CD4-positive, alpha-beta T cell (primary cell): ENCODE data around the gene OR1B1. TPM values are rescaled to one million over a fixed set of nuclear protein-coding genes. Genes with fewer than 3 reads are reported as not detected.

Experiments used
- ATAC-seq: fragments of 200-7000 bp; cut with Tn5 transposase; one replicate; pipeline ENCODE4 v1.10.0; 2022; ENCODE audit warnings: mild to moderate bottlenecking; ENCODE audit not compliant: poor library complexity
- CTCF ChIA-PET: fragments of 350-600 bp; sonication (Branson Sonifier 250); formaldehyde crosslinking; loops from one replicate; lab custom pipeline; 2021; ENCODE audit warnings: antibody characterized with exemption, inconsistent platforms; lab: Charles Lee
- POLR2A ChIA-PET: fragments of 350-600 bp; sonication (Branson Sonifier 250); formaldehyde crosslinking; loops from one replicate; lab custom pipeline; 2021; ENCODE audit warnings: antibody characterized with exemption, inconsistent platforms; lab: Charles Lee
- DNase-seq, 14 experiments: peaks; one replicate each; pipeline ENCODE4 v3.0.0-alpha.2; 2013 to 2020; ENCODE audit warnings: mixed read lengths in 2 of 14
- H3K27ac ChIP-seq, 2 donors: one replicate each; pipeline versions ENCODE4 v1.5.1 to v1.7.0; 2013; ENCODE audit warnings: low read length in 2 of 2, low read depth in 1 of 2, mild to moderate bottlenecking in 1 of 2
- H3K27me3 ChIP-seq, 2 experiments: 1 replicate in 1 of 2; 2 replicates in 1 of 2; pipeline versions ENCODE4 v1.6.1 to v1.7.0; 2013; ENCODE audit warnings: low read length in 2 of 2, control low read depth in 1 of 2, mild to moderate bottlenecking in 1 of 2, moderate library complexity in 1 of 2; ENCODE audit not compliant: insufficient read depth in 2 of 2, control insufficient read depth in 1 of 2
- H3K36me3 ChIP-seq: one replicate; pipeline ENCODE4 v1.6.1; 2013; ENCODE audit warnings: low read length, control low read depth; ENCODE audit not compliant: insufficient read depth
- H3K4me1 ChIP-seq: one replicate; pipeline ENCODE4 v1.6.1; 2013; ENCODE audit warnings: low read length, control low read depth; ENCODE audit not compliant: insufficient read depth
- H3K4me3 ChIP-seq: one replicate; pipeline ENCODE4 v1.5.1; 2013; ENCODE audit warnings: mild to moderate bottlenecking, low read length, moderate library complexity
- H3K9me3 ChIP-seq, 2 experiments: 1 replicate in 1 of 2; 2 replicates in 1 of 2; pipeline versions ENCODE4 v1.6.1 to v1.7.0; 2013; ENCODE audit warnings: low read length in 2 of 2, mild to moderate bottlenecking in 2 of 2, control low read depth in 1 of 2, moderate library complexity in 1 of 2; ENCODE audit not compliant: control insufficient read depth in 1 of 2, insufficient read depth in 1 of 2
- H3K27ac Mint-ChIP-seq: one replicate; pipeline ENCODE4 v1.8.0; 2020; ENCODE audit warnings: mixed read lengths
- H3K27me3 Mint-ChIP-seq: one replicate; pipeline ENCODE4 v1.8.0; 2021; ENCODE audit warnings: mixed read lengths
- H3K36me3 Mint-ChIP-seq: one replicate; pipeline ENCODE4 v1.8.0; 2021; ENCODE audit warnings: low read depth, mixed read lengths
- H3K4me1 Mint-ChIP-seq: one replicate; pipeline ENCODE4 v1.8.0; 2021; ENCODE audit warnings: low read depth, mixed read lengths
- H3K4me3 Mint-ChIP-seq: one replicate; pipeline ENCODE4 v1.8.0; 2020; ENCODE audit warnings: mild to moderate bottlenecking, mixed read lengths
- H3K9me3 Mint-ChIP-seq: one replicate; pipeline ENCODE4 v1.8.0; 2020; ENCODE audit warnings: mixed read lengths
- CTCF ChIP-seq: fragments of 200-600 bp; IDR thresholded peaks from one replicate; pipeline ENCODE4 v1.8.0; 2022; ENCODE audit warnings: antibody characterized with exemption, mild to moderate bottlenecking
- intact Hi-C, 2 experiments: fragments of 100-400 bp; cut with DNase I in 1 of 2; cut with micrococcal nuclease in 1 of 2; formaldehyde crosslinking; loops; one replicate each; pipeline versions ENCODE4 v1.15.1 to v1.9.0; 2023 to 2025; cut with DNase I, micrococcal nuclease
- total RNA-seq, 174 experiments: library from RNA in 2 of 174; stranded (reverse) in 2 of 174; gene quantifications; one replicate each; pipeline ENCODE4 v1.2.3 and lab custom pipeline; 2021 to 2026

Gene OR1B1
- total RNA-seq, 2 experiments from 2014 or later, result not detected

GRCh38 chr9:122642226-122642625 lies 15.2 kb downstream of the OR1B1 start:
- H3K27me3 ChIP-seq, result no peaks in the 10 kb centered on the region
- H3K36me3 ChIP-seq, result no peaks in the 10 kb centered on the region
- H3K4me1 ChIP-seq, result no peaks in the 10 kb centered on the region
- no peak for TF ChIP-seq CTCF
- intact Hi-C loops, result no loop called here
- peaks cover 9% of the 10 kb centered on the region for H3K27me3 Mint-ChIP-seq
- H3K4me1 Mint-ChIP-seq, result no peaks in the 10 kb centered on the region
- no peak overlapping the region for H3K27ac ChIP-seq
- H3K36me3 Mint-ChIP-seq, result no peaks in the 10 kb centered on the region
- no peak overlapping the region for H3K4me3 Mint-ChIP-seq
- no peak for DNase-seq
- POLR2A ChIA-PET, result no interaction called here
- CTCF ChIA-PET, result no interaction called here
- H3K9me3 ChIP-seq, result peaks cover 5 to 15% of the 10 kb centered on the region in 2 experiments
- no peak overlapping the region for H3K4me3 ChIP-seq
- no peak for ATAC-seq
- peaks cover 13% of the 10 kb centered on the region for H3K9me3 Mint-ChIP-seq
- no peak overlapping the region for H3K27ac Mint-ChIP-seq

GRCh38 chr9:122619996-122620395 lies 37.4 kb downstream of the OR1B1 start:
- Mint-ChIP-seq H3K27ac (no peak overlapping the region), H3K4me1 (no peaks in the 10 kb centered on the region), H3K4me3 (no peak overlapping the region), H3K36me3 (no peaks in the 10 kb centered on the region), H3K27me3 (peaks cover 31% of the 10 kb centered on the region), H3K9me3 (no peaks in the 10 kb centered on the region)
- DNase-seq (no peak), ATAC-seq (no peak)
- intact Hi-C loops, result no loop called here
- ChIA-PET POLR2A (no interaction called here), CTCF (no interaction called here)
- no peak for TF ChIP-seq CTCF
- Histone ChIP-seq H3K4me1 (no peaks in the 10 kb centered on the region), H3K27me3 (peaks cover 0 to 2% of the 10 kb centered on the region in 2 experiments), H3K9me3 (no peaks in the 10 kb centered on the region), H3K4me3 (no peak overlapping the region), H3K27ac (no peak overlapping the region), H3K36me3 (no peaks in the 10 kb centered on the region)

- CTCF ChIA-PET, result no interaction called here
- POLR2A ChIA-PET, result no interaction called here
- intact Hi-C loops, result no loop called here
- DNase-seq (no peak), ATAC-seq (no peak)
- no peaks in the 10 kb centered on the region for H3K4me1 Mint-ChIP-seq
- peaks cover 23% of the 10 kb centered on the region for H3K27me3 Mint-ChIP-seq
- H3K9me3 Mint-ChIP-seq, result no peaks in the 10 kb centered on the region
- H3K36me3 Mint-ChIP-seq, result no peaks in the 10 kb centered on the region
- Histone ChIP-seq H3K9me3 (peaks cover 0 to 3% of the 10 kb centered on the region in 2 experiments), H3K27ac (no peak within 1 kb of the TSS), H3K27me3 (peaks cover 0 to 3% of the 10 kb centered on the region in 2 experiments), H3K4me1 (no peaks in the 10 kb centered on the region), H3K4me3 (no peak within 1 kb of the TSS), H3K36me3 (no peaks in the 10 kb centered on the region)
- H3K4me3 Mint-ChIP-seq, result no peak within 1 kb of the TSS
- no peak for TF ChIP-seq CTCF
- no peak within 1 kb of the TSS for H3K27ac Mint-ChIP-seq
These were observed 43.1 kb downstream of the OR1B1 start, which contains the start of gene OR1Q1 for GRCh38 chr9:122614362-122614761. Gene OR1Q1, plus strand, starts transcription at chr9:122614738. Its CDS starts 0 bp downstream, at chr9:122614738.
